Right cardiac atrium (tissue), 5 donors: ENCODE data around the gene MMP11. TPM values are rescaled to one million over a fixed set of nuclear protein-coding genes. Genes with fewer than 3 reads are reported as not detected.

Experiments
- ATAC-seq, 2 donors: fragments of 200-7000 bp; cut with Tn5 transposase; one replicate each; pipeline versions ENCODE4 v1.8.0 to v1.9.1; 2020; ENCODE audit warnings: moderate library complexity in 2 of 2, mild to moderate bottlenecking in 1 of 2
- DNase-seq, 3 donors: peaks; one replicate each; pipeline ENCODE4 v3.0.0-alpha.2; 2020
- H3K27ac ChIP-seq: one replicate; pipeline ENCODE4 v1.5.1; 2013; ENCODE audit warnings: mild to moderate bottlenecking, low read length, control low read depth, moderate library complexity
- H3K27me3 ChIP-seq: one replicate; pipeline ENCODE4 v1.6.1; 2013; ENCODE audit not compliant: control insufficient read depth, insufficient read depth
- H3K4me1 ChIP-seq: one replicate; pipeline ENCODE4 v1.6.1; 2013; ENCODE audit warnings: low read length; ENCODE audit not compliant: control insufficient read depth, insufficient read depth
- H3K4me3 ChIP-seq: one replicate; pipeline ENCODE4 v1.5.1; 2013; ENCODE audit warnings: low read length, control low read depth
- H3K9me3 ChIP-seq: one replicate; pipeline ENCODE4 v1.6.1; 2013; ENCODE audit warnings: low read length; ENCODE audit not compliant: control insufficient read depth
- WGBS: extraction: QIAGEN DNeasy Blood & Tissue Kit; methylation state at CpG from one replicate; pipeline ENCODE4 v1.1.7; 2013; 5-methylcytosine and 5-hydroxymethylcytosine counted together
- intact Hi-C, 4 donors: fragments of 100-400 bp; cut with DNase I; formaldehyde crosslinking; loops; one replicate each; pipeline versions ENCODE4 v1.11.0 to v1.14.0; 2022 to 2023
- polyA plus RNA-seq: library from polyadenylated mRNA; stranded (reverse); fragments of 200-250 nt; gene quantifications from one replicate; pipeline ENCODE4 v1.2.3, GENCODE V29; 2013
- total RNA-seq, 4 donors: library from RNA; stranded (reverse); fragmentation: NEBNext Ultra II Directional; extraction: Animal tissue kit (Norgen Biotek cat#: 25700); gene quantifications; one replicate each; pipeline ENCODE4 v1.2.1, GENCODE V29; 2021
- donor health status: healthy with polysubstance abuse.
- donor health status: DM: no; HTN: yes; CAD: no.
- donor health status: DM: no; HTN: no; CAD: no.
- donor health status: DM: no; HTN: yes; CAD: no; lungs with severe emphysema.
- donor health status: DM: yes; HTN: yes; CAD: no.

The MMP11 gene
- total and polyA plus RNA-seq, 5 donors, result 2.8 to 15.4 (median 9.3) TPM

GRCh38 chr22:23773483-23774113 is 949 bp downstream of the MMP11 start:
- DNase-seq (peak in 2 of 3 donors; percentile 78 to 82), ATAC-seq (peak; percentile 54 to 71)
- H3K27me3 ChIP-seq, result no peaks in the 10 kb centered on the region
- no peak overlapping the region for H3K4me3 ChIP-seq
- WGBS, result 53% methylated on average over 7 of the region's 7 CpGs
- H3K27ac ChIP-seq, result peak overlapping the region; percentile 25
- H3K9me3 ChIP-seq, result no peaks in the 10 kb centered on the region
- intact Hi-C loops, result loop anchor here in 1 of 4 donors (5.0 kb wide), 1 partner anchor 74 kb away; no protein-coding TSS in a partner anchor
- no peaks in the 10 kb centered on the region for H3K4me1 ChIP-seq

GRCh38 chr22:23774114-23774921 is 1.7 kb downstream of the MMP11 start:
- ATAC-seq (no peak), DNase-seq (no peak)
- Histone ChIP-seq H3K27ac (no peak overlapping the region), H3K27me3 (no peaks in the 10 kb centered on the region), H3K9me3 (no peaks in the 10 kb centered on the region), H3K4me1 (no peaks in the 10 kb centered on the region), H3K4me3 (no peak overlapping the region)
- 56% methylated on average over 12 of the region's 12 CpGs for WGBS
- intact Hi-C loops, result loop anchor here in 1 of 4 donors (5.0 kb wide), 1 partner anchor 73 kb away; no protein-coding TSS in a partner anchor

GRCh38 chr22:23774922-23775436 is 2.3 kb downstream of the MMP11 start:
- H3K27me3 ChIP-seq, result no peaks in the 10 kb centered on the region
- H3K9me3 ChIP-seq, result no peaks in the 10 kb centered on the region
- no peaks in the 10 kb centered on the region for H3K4me1 ChIP-seq
- intact Hi-C loops, result loop anchor here in 1 of 4 donors (5.0 kb wide), 1 partner anchor 72 kb away; no protein-coding TSS in a partner anchor
- no peak overlapping the region for H3K27ac ChIP-seq
- WGBS, result 79% methylated on average over 2 of the region's 2 CpGs
- ATAC-seq, result no peak
- DNase-seq, result no peak
- no peak overlapping the region for H3K4me3 ChIP-seq

GRCh38 chr22:23775779-23776375 is 3.2 kb downstream of the MMP11 start:
- H3K4me1 ChIP-seq, result no peaks in the 10 kb centered on the region

GRCh38 chr22:23777776-23778576 is 5.3 kb downstream of the MMP11 start:
- peak; percentile 9 to 53 for ATAC-seq
- no peak overlapping the region for H3K27ac ChIP-seq

More at GRCh38 chr22:23775779-23776375, 3.2 kb downstream of the MMP11 start:
- H3K27me3 ChIP-seq, result no peaks in the 10 kb centered on the region
- intact Hi-C loops, result no loop called here
- H3K9me3 ChIP-seq, result no peaks in the 10 kb centered on the region
- H3K4me3 ChIP-seq, result no peak overlapping the region
- ATAC-seq (no peak), DNase-seq (no peak)
- WGBS, result 75% methylated on average over 3 of the region's 3 CpGs
- H3K27ac ChIP-seq, result no peak overlapping the region

GRCh38 chr22:23778577-23778900 is 5.9 kb downstream of the MMP11 start:
- ATAC-seq (no peak), DNase-seq (no peak)
- intact Hi-C loops, result no loop called here
- Histone ChIP-seq H3K27ac (no peak overlapping the region), H3K9me3 (no peaks in the 10 kb centered on the region), H3K4me1 (no peaks in the 10 kb centered on the region), H3K4me3 (no peak overlapping the region), H3K27me3 (no peaks in the 10 kb centered on the region)
- WGBS, result 87% methylated on average over 3 of the region's 3 CpGs

More at GRCh38 chr22:23777776-23778576, 5.3 kb downstream of the MMP11 start:
- intact Hi-C loops, result no loop called here
- H3K4me3 ChIP-seq, result no peak overlapping the region
- WGBS, result 81% methylated on average over 11 of the region's 11 CpGs
- peak in 2 of 3 donors; percentile 41 to 80 for DNase-seq
- no peaks in the 10 kb centered on the region for H3K4me1 ChIP-seq
- H3K27me3 ChIP-seq, result no peaks in the 10 kb centered on the region
- H3K9me3 ChIP-seq, result no peaks in the 10 kb centered on the region

- DNase-seq (no peak), ATAC-seq (no peak)
- H3K9me3 ChIP-seq, result no peaks in the 10 kb centered on the region
- intact Hi-C loops, result no loop called here
- H3K4me1 ChIP-seq, result no peaks in the 10 kb centered on the region
- H3K27ac ChIP-seq, result no peak overlapping the region
- no peaks in the 10 kb centered on the region for H3K27me3 ChIP-seq
- 91% methylated on average over 16 of the region's 16 CpGs for WGBS
- no peak overlapping the region for H3K4me3 ChIP-seq
Measured at GRCh38 chr22:23779083-23779482, 6.4 kb downstream of the MMP11 start.

- DNase-seq, result no peak
Measured at GRCh38 chr22:23779731-23780130, 7.1 kb downstream of the MMP11 start.

GRCh38 chr22:23780146-23780748 is 7.6 kb downstream of the MMP11 start:
- DNase-seq, result peak in 1 of 3 donors; percentile 39
- H3K4me1 ChIP-seq, result no peaks in the 10 kb centered on the region
- no peaks in the 10 kb centered on the region for H3K9me3 ChIP-seq
- H3K27me3 ChIP-seq, result no peaks in the 10 kb centered on the region
- 88% methylated on average over 20 of the region's 20 CpGs for WGBS
- intact Hi-C loops, result no loop called here
- no peak overlapping the region for H3K4me3 ChIP-seq
- no peak for ATAC-seq
- no peak overlapping the region for H3K27ac ChIP-seq

More at GRCh38 chr22:23779731-23780130, 7.1 kb downstream of the MMP11 start:
- ATAC-seq, result no peak
- no peak overlapping the region for H3K27ac ChIP-seq
- 93% methylated on average over 5 of the region's 5 CpGs for WGBS
- no peaks in the 10 kb centered on the region for H3K4me1 ChIP-seq
- H3K9me3 ChIP-seq, result no peaks in the 10 kb centered on the region
- H3K4me3 ChIP-seq, result no peak overlapping the region
- no peaks in the 10 kb centered on the region for H3K27me3 ChIP-seq
- intact Hi-C loops, result no loop called here

GRCh38 chr22:23781065-23781464 is 8.4 kb downstream of the MMP11 start:
- WGBS, result 86% methylated on average over 15 of the region's 15 CpGs
- H3K4me3 ChIP-seq, result no peak overlapping the region
- DNase-seq, result peak in 1 of 3 donors; percentile 43
- intact Hi-C loops, result no loop called here
- no peaks in the 10 kb centered on the region for H3K27me3 ChIP-seq
- ATAC-seq, result no peak
- no peak overlapping the region for H3K27ac ChIP-seq
- H3K9me3 ChIP-seq, result no peaks in the 10 kb centered on the region
- H3K4me1 ChIP-seq, result peaks cover under 1% of the 10 kb centered on the region
